HepG2 (cell line): Measurements from ENCODE around the gene STEAP3. TPM values are rescaled to one million over a fixed set of nuclear protein-coding genes. Genes with fewer than 3 reads are reported as not detected.
A peak's percentile ranks its signal among the peaks of the same experiment; 100 is the strongest.

Source experiments
- CREBL2 ChIP-seq: sonication (generic); formaldehyde crosslinking; IDR thresholded peaks from 2 replicates; pipeline ENCODE4 v1.8.1; 2023; ENCODE audit warnings: missing genetic modification reagents, mild to moderate bottlenecking, borderline replicate concordance
- FOSL2 ChIP-seq: sonication (generic); formaldehyde crosslinking; IDR thresholded peaks from 2 replicates; pipeline ENCODE4 v1.4.0; 2020; ENCODE audit warnings: missing genetic modification reagents
- HNF4A ChIP-seq: sonication (generic); formaldehyde crosslinking; IDR thresholded peaks from 2 replicates; pipeline ENCODE4 v1.4.0; 2020; ENCODE audit warnings: missing genetic modification reagents
- NFAT5 ChIP-seq: sonication (generic); formaldehyde crosslinking; IDR thresholded peaks from 2 replicates; pipeline ENCODE4 v1.4.0; 2020; ENCODE audit warnings: missing genetic modification reagents
- NR2F6 ChIP-seq, 2 experiments: IDR thresholded peaks; 2 replicates each; pipeline ENCODE4 v1.6.1; 2016; ENCODE audit warnings: antibody characterized with exemption in 1 of 2, mild to moderate bottlenecking in 1 of 2
- PAXIP1 ChIP-seq: sonication (generic); formaldehyde crosslinking; conservative IDR thresholded peaks from 2 replicates; pipeline ENCODE4 v1.4.0; 2020; ENCODE audit warnings: mild to moderate bottlenecking, missing genetic modification reagents, moderate library complexity
- RFXAP ChIP-seq: sonication (generic); formaldehyde crosslinking; IDR thresholded peaks from 2 replicates; pipeline ENCODE4 v1.4.0; 2020; ENCODE audit warnings: missing genetic modification reagents, borderline replicate concordance
- SAFB2 ChIP-seq: sonication (generic); formaldehyde crosslinking; IDR thresholded peaks from 2 replicates; pipeline ENCODE4 v1.5.1; 2020; ENCODE audit warnings: missing genetic modification reagents, low read depth, mild to moderate bottlenecking, borderline replicate concordance
- THAP9 ChIP-seq: sonication (generic); formaldehyde crosslinking; IDR thresholded peaks from 2 replicates; pipeline ENCODE4; 2020; ENCODE audit warnings: missing genetic modification reagents, mild to moderate bottlenecking, borderline replicate concordance
- ZBTB10 ChIP-seq: sonication (generic); formaldehyde crosslinking; IDR thresholded peaks from 2 replicates; pipeline ENCODE4 v1.4.0; 2020; ENCODE audit warnings: missing genetic modification reagents, borderline replicate concordance
- ZNF143 ChIP-seq: sonication (generic); formaldehyde crosslinking; IDR thresholded peaks from 2 replicates; pipeline ENCODE4 v1.4.0; 2020; ENCODE audit warnings: missing genetic modification reagents
- ZNF180 ChIP-seq: sonication (generic); formaldehyde crosslinking; IDR thresholded peaks from 2 replicates; pipeline ENCODE4 v1.4.0; 2020; ENCODE audit warnings: low read depth, missing genetic modification reagents, borderline replicate concordance
- ZNF781 ChIP-seq: sonication (generic); formaldehyde crosslinking; IDR thresholded peaks from 2 replicates; pipeline ENCODE4 v1.5.1; 2020; ENCODE audit warnings: borderline replicate concordance, mild to moderate bottlenecking, missing genetic modification reagents; ENCODE audit errors: not compliant biosample characterization
- ZNF878 ChIP-seq: sonication (generic); formaldehyde crosslinking; IDR thresholded peaks from 2 replicates; pipeline ENCODE4 v1.8.1; 2023; ENCODE audit warnings: mild to moderate bottlenecking, missing genetic modification reagents, moderate library complexity
- polyA plus RNA-seq, 8 experiments: library from polyadenylated mRNA; depleted of rRNA in 3 of 8; stranded (reverse) in 7 of 8; unstranded in 1 of 8; fragments of >200 nt; fragmentation: Illumina TruSeq in 4 of 8; extraction: Trizol in 4 of 8; gene quantifications; 2 replicates each; pipeline versions ENCODE4 v1.2.1 to v1.2.3, GENCODE V29; 2011 to 2016; ENCODE audit warnings: low read depth in 4 of 8, missing spikeins in 1 of 8, mixed read lengths in 1 of 8; ENCODE audit not compliant: insufficient read depth in 1 of 8
- total RNA-seq, 5 experiments: library from RNA; depleted of rRNA; stranded (reverse); fragments of >200 nt; fragmentation: Illumina TruSeq; extraction: Trizol; gene quantifications; 2 replicates each; pipeline ENCODE4 v1.2.3, GENCODE V29; 2016; ENCODE audit warnings: low read depth in 1 of 5

The STEAP3 gene
- total and polyA plus RNA-seq, 2 of the 13 experiments (the other 11 are each of a cell fraction or from before 2014, with no cell fraction given), result 7.3 to 21.1 TPM

GRCh38 chr2:119221609-119222008 is 2.0 kb upstream of the STEAP3 start (continued):
- TF ChIP-seq THAP9, result no peak
- TF ChIP-seq ZNF878 (CRISPR knock-in tag), result no peak
- no peak for TF ChIP-seq FOSL2 (CRISPR knock-in tag)
- peak; percentile 49; the same call in 1 of the 2 replicates for TF ChIP-seq PAXIP1 (CRISPR knock-in tag)
- no peak for TF ChIP-seq ZBTB10 (CRISPR knock-in tag)
- TF ChIP-seq CREBL2 (CRISPR knock-in tag), result no peak
- TF ChIP-seq NFAT5 (CRISPR knock-in tag), result no peak
- no peak for TF ChIP-seq ZNF180 (CRISPR knock-in tag)
- TF ChIP-seq ZNF143, result no peak
- TF ChIP-seq NR2F6 (IDR thresholded peaks at IDR 0.05), result 0 out of 2 replicates have a peak, but pooled peaks have one; percentile 13
- no peak; the same call in 1 of the 2 replicates for TF ChIP-seq NR2F6 (CRISPR knock-in tag; IDR thresholded peaks at IDR 0.05)
- TF ChIP-seq ZNF781 (CRISPR knock-in tag), result no peak
- TF ChIP-seq HNF4A, result peak; percentile 73
- no peak for TF ChIP-seq RFXAP (CRISPR knock-in tag)
- no peak for TF ChIP-seq SAFB2 (CRISPR knock-in tag)
